Tibial nerve (tissue), 4 donors: Measurements from ENCODE around the gene VILL. TPM values are rescaled to one million over a fixed set of nuclear protein-coding genes. Genes with fewer than 3 reads are reported as not detected.
"Not testable (repeated sequence)": the region's sequence is repeated elsewhere in the genome, so short reads cannot be mapped to it uniquely, and the experiment has no call there.

Experiments
- DNase-seq, 2 donors: peaks; one replicate each; pipeline ENCODE4 v3.0.0-alpha.2; 2019; ENCODE audit warnings: low spot score in 2 of 2
- H3K27ac ChIP-seq, 4 donors: fragments of 200-600 bp; sonication (generic) in 3 of 4; one replicate each; pipeline ENCODE4 v1.5.1; 2017 to 2019; ENCODE audit warnings: mild to moderate bottlenecking in 1 of 4
- H3K27me3 ChIP-seq, 2 donors: fragments of 200-600 bp; sonication (generic) in 1 of 2; one replicate each; pipeline versions ENCODE4 v1.5.1 to v1.6.0; 2017 to 2019
- H3K36me3 ChIP-seq, 3 donors: fragments of 200-600 bp; sonication (generic); one replicate each; pipeline ENCODE4 v1.5.1; 2018 to 2019
- H3K4me1 ChIP-seq, 4 donors: fragments of 200-600 bp; sonication (generic) in 3 of 4; one replicate each; pipeline ENCODE4 v1.5.1; 2017 to 2019
- H3K4me3 ChIP-seq, 4 donors: fragments of 200-600 bp; sonication (generic) in 3 of 4; one replicate each; pipeline ENCODE4 v1.5.1; 2017 to 2019; ENCODE audit warnings: mild to moderate bottlenecking in 1 of 4, moderate library complexity in 1 of 4
- H3K9me3 ChIP-seq, 4 donors: fragments of 200-600 bp; sonication (generic) in 3 of 4; one replicate each; pipeline ENCODE4 v1.5.1; 2017 to 2019
- CTCF ChIP-seq, 5 experiments: fragments of 200-600 bp in 3 of 5; fragments of 450-650 bp in 2 of 5; sonication (generic) in 3 of 5; IDR thresholded peaks; one replicate each; pipeline ENCODE4 v1.5.1; 2016 to 2019; ENCODE audit warnings: antibody characterized with exemption in 5 of 5, mild to moderate bottlenecking in 3 of 5, moderate library complexity in 2 of 5
- EP300 ChIP-seq, 2 donors: sonication (generic); formaldehyde crosslinking; IDR thresholded peaks; one replicate each; pipeline ENCODE4 v1.6.1; 2017; ENCODE audit warnings: antibody characterized with exemption in 2 of 2, mild to moderate bottlenecking in 1 of 2
- POLR2A ChIP-seq, 2 donors: fragments of 450-650 bp; IDR thresholded peaks; one replicate each; pipeline ENCODE4 v1.6.1; 2017; ENCODE audit warnings: antibody characterized with exemption in 2 of 2, mild to moderate bottlenecking in 2 of 2, moderate library complexity in 2 of 2
- WGBS, 2 donors: methylation state at CpG; one replicate each; pipeline ENCODE4 v1.1.5; 2018; 5-methylcytosine and 5-hydroxymethylcytosine counted together
- total RNA-seq, 4 donors: library from RNA; depleted of rRNA; stranded (reverse); fragments of >200 nt; gene quantifications; one replicate each; pipeline ENCODE4 v1.1.0, GENCODE V29; 2016

The VILL gene
- total RNA-seq, 4 donors from 2014 or later: 13.6 to 16.5 (median 15.3) TPM

- Histone ChIP-seq H3K4me3 (no peak overlapping the region), H3K27me3 (no peaks in the 10 kb centered on the region), H3K36me3 (no peaks in the 10 kb centered on the region), H3K9me3 (no peaks in the 10 kb centered on the region), H3K27ac (no peak overlapping the region), H3K4me1 (no peaks in the 10 kb centered on the region)
- no peak for TF ChIP-seq CTCF (IDR thresholded peaks at IDR 0.05)
- TF ChIP-seq EP300 (IDR thresholded peaks at IDR 0.05): no peak
- TF ChIP-seq POLR2A (IDR thresholded peaks at IDR 0.05): no peak
- 93 to 96% methylated on average over 2 of the region's 2 CpGs for WGBS, 2 donors
- no peak for DNase-seq
Measured at GRCh38 chr3:38046821-38047220, 56.2 kb downstream of the VILL start.

DNA sequence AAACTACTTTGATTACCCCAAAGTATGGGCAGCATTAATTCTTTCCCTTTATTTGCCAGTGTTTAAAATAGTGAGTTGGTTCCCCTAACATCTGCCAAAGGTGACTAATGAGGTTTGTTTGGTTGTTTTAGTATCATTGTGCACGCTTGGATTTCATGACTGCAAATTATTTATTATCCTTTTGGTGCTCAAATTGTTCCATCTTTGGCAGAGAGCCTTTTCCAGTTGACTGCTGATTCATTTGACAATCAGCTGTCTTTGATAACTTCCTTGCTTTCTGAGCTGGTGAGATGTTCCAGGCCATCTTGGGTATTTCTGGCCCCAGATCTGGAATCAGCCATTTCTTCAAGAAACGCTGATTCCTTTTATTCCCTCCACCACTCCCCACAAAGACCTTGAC lies 57.3 kb downstream of the VILL start:
- 68 to 78% methylated on average over 2 of the region's 2 CpGs for WGBS, 2 donors
- Histone ChIP-seq H3K27ac (no peak overlapping the region), H3K27me3 (no peaks in the 10 kb centered on the region), H3K36me3 (no peaks in the 10 kb centered on the region), H3K9me3 (no peaks in the 10 kb centered on the region), H3K4me3 (no peak overlapping the region), H3K4me1 (no peaks in the 10 kb centered on the region)
- DNase-seq: no peak
- TF ChIP-seq EP300 (IDR thresholded peaks at IDR 0.05): no peak

GRCh38 chr3:38049358-38050126 lies 59.0 kb downstream of the VILL start:
- H3K9me3 ChIP-seq: no peaks in the 10 kb centered on the region
- no peak for TF ChIP-seq POLR2A (IDR thresholded peaks at IDR 0.05)
- TF ChIP-seq EP300 (IDR thresholded peaks at IDR 0.05): no peak
- TF ChIP-seq CTCF (IDR thresholded peaks at IDR 0.05): no peak
- DNase-seq: no peak

DNA sequence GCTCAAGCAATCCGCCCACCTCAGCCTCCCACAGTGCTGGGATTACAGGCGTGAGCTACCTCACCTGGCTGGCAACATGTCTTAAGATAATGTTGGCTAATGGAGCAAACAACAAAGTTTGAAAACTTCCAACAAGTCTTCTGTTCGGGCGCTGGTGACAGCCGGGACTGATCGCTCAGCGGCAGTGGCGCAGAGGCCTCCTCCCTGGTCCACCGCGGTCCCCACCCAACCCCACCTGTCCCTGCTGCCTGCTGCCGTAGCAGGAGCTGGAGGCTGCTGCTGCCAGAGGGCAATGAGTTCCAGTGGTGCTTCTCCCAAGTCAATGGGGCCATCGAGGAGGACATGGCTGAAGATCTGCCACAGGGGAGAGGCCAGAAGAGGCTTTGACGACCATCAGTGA lies 60.5 kb downstream of the VILL start:
- no peak for DNase-seq
- H3K4me3 ChIP-seq: no peak overlapping the region
- no peaks in the 10 kb centered on the region for H3K27me3 ChIP-seq
- 89 to 93% methylated on average over 13 of the region's 13 CpGs for WGBS, 2 donors
- TF ChIP-seq CTCF (IDR thresholded peaks at IDR 0.05): no peak
- TF ChIP-seq POLR2A (IDR thresholded peaks at IDR 0.05): no peak
- no peak for TF ChIP-seq EP300 (IDR thresholded peaks at IDR 0.05)
- H3K9me3 ChIP-seq: no peaks in the 10 kb centered on the region
- H3K36me3 ChIP-seq: no peaks in the 10 kb centered on the region
- no peaks in the 10 kb centered on the region for H3K4me1 ChIP-seq
- H3K27ac ChIP-seq: no peak overlapping the region

More at GRCh38 chr3:38049358-38050126, 59.0 kb downstream of the VILL start:
- Histone ChIP-seq H3K4me1 (no peaks in the 10 kb centered on the region), H3K4me3 (no peak overlapping the region), H3K27ac (no peak overlapping the region), H3K36me3 (no peaks in the 10 kb centered on the region), H3K27me3 (no peaks in the 10 kb centered on the region)
- WGBS, 2 donors: 80 to 91% methylated on average over 4 of the region's 4 CpGs

GRCh38 chr3:38053286-38053685 lies 62.7 kb downstream of the VILL start:
- 90 to 97% methylated on average over 3 to 4 of the region's 32 CpGs for WGBS, 2 donors
- DNase-seq, H3K4me3 ChIP-seq, H3K27me3 ChIP-seq, H3K9me3 ChIP-seq, H3K27ac ChIP-seq, H3K4me1 ChIP-seq, H3K36me3 ChIP-seq: not testable (repeated sequence)

DNA sequence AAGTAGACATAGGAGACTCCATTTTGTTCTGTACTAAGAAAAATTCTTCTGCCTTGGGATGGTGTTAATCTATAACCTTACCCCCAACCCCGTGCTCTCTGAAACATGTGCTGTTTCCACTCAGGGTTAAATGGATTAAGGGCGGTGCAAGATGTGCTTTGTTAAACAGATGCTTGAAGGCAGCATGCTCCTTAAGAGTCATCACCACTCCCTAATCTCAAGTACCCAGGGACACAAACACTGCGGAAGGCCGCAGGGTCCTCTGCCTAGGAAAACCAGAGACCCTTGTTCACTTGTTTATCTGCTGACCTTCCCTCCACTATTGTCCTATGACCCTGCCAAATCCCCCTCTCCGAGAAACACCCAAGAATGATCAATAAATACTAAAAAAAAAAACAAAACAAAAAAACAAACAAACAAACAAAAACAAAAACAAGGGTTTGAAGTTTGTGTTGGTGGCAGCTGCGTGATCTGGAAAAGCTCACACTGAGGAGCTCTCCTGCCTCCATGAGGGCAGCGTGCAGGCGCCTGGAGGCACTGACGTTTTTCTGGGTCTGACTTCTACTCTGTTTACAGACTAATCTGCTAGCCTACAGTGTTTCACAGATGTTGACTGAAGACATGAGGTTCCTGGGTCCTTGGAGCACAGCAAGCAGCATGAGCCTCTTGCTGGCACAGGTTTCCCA lies 63.4 kb downstream of the VILL start:
- H3K27me3 ChIP-seq, H3K27ac ChIP-seq, DNase-seq, H3K9me3 ChIP-seq, H3K36me3 ChIP-seq, H3K4me1 ChIP-seq, H3K4me3 ChIP-seq: not testable (repeated sequence)
- 72 to 77% methylated on average over 7 to 8 of the region's 9 CpGs for WGBS, 2 donors
